ENCODE results near the gene CDK16.

The CDK16 gene

DNA sequence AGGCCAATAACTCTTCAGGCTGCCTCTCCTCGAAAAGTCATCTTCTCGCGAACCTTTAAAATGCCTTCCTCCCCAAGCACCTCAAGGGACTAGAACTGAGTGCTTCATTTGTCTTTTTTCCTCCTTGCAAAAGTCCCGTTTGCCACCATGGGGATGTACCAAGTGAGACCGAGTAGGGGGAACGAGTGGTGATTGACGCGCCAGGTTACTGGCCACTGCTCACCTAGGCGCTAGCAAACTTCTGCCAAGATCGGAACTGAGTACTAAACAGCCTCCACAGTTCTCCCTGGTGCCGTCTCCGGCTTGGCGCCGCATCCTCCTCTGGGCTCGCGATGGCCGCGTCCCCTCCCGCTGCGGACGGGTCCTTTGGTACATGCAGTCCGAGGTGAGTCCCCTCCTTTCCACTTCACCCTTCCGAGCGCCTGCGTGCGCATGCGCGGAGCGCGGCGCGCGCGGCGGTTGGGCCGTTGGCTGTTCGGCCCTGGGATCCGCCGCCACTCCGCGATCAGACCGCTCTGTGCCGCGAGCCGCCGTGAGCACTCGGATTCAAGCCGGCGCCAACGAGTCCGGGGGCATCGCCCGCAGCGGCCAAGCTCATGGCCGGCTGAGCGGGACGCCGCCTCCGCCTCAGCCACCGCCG, at the start of gene CDK16:
Gene CDK16 (plus strand): TSS at position 402 of the 640 bp plus-strand sequence. CDS start 4,877 bp downstream, outside the sequence.
- DNase-seq: peak; percentile 91

- DNase-seq: no peak
Measured at GRCh38 chrX:47169273-47169672, 49.2 kb upstream of the CDK16 start.

GRCh38 chrX:47169726-47170515, 48.6 kb upstream of the CDK16 start:
- DNase-seq: no peak

DNA sequence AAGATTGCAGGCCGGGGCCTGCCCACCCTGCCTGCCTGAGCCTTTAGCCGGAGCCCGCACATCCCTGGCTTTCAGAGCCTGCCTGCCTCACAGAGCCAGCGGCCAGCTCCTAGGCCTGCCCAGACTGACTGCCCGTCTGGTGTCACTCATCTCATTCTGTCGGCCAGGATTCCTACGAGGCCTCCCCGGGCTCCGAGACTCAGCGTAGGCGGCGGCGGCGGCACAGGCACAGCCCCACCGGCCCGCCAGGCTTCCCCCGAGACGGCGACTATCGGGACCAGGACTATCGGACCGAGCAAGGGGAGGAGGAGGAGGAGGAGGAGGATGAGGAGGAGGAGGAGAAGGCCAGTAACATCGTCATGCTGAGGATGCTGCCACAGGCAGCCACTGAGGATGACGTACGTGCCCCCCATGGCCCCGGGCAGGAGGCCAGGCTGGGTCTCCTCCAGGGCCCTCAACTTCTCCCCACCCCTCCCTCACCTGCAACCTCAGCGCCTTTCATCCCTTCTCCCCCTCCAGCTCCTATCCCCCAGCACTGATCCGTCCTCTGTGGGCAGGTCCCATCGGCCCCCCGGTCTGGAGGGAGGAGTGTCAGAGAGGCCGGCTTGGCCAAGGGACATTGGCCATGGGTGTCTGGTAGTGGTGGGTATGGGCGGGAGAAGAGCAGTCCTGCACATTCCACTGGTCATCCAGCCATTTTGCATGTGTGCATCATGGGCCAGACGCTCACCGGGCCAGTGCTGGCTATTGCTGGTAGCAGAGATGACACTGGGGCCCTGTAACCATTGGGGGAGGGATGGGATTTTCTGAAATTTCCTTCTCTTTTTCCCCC, 47.4 kb upstream of the CDK16 start:
- no peak for DNase-seq

DNA sequence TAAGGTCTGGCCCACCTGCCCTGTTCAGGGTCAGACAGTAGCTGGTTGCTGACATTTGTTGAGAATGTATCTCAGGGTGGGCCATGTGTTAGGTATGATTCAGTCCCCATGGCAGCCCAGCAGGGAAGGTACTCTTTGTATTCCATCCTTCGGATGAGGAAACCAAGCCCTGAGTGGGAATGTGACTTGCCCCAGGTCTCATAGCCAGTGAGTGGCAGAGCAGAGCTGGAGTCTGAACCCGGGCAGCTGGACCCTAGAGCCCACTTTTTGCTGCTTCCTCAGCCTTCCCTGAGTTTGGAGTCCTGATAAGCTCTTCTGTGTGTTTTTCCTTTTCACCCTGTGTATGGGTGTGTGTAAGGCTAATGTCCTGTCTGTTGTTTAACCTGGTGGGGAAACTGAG, 46.5 kb upstream of the CDK16 start:
- DNase-seq: no peak

- DNase-seq: no peak
Measured at GRCh38 chrX:47172549-47172948, 45.9 kb upstream of the CDK16 start.

- no peak for DNase-seq
Measured at GRCh38 chrX:47172971-47173792, 45.3 kb upstream of the CDK16 start.

- no peak for DNase-seq
Measured at GRCh38 chrX:47174376-47174775, 44.1 kb upstream of the CDK16 start.

- DNase-seq: no peak
Measured at GRCh38 chrX:47174846-47175587, 43.5 kb upstream of the CDK16 start.

- DNase-seq: no peak
Measured at GRCh38 chrX:47175588-47175980, 42.9 kb upstream of the CDK16 start.

DNA sequence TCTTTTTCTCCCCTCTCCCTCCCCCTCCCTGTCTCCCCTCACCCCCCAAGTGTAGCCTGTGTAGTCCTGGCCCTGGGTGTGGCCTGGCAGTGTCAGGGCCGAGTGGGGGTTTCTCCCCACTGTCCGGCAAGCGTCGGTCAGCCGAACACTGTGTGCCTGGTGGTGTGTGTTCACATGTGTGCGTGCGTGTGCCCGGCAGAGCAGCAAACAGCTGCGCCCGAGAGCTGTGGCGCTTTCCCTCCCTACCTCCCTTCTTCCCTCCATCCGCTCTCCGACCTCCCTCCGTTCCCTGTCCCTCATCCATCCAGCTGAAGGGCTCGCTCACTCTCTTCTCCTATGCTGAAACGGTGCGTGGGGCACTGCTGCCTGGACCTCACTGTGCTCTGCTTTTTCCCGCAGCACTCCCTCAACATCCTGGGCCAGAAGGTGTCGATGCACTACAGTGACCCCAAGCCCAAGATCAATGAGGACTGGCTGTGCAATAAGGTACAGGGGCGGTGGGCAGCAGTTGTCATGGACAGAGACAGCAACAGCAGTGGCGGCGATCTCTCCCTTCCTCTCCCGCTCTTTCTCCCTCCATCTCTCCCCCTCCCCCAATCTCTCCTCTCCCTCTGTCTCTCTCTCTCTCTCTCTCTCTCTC, 42.3 kb upstream of the CDK16 start:
- DNase-seq: no peak

GRCh38 chrX:47177079-47177478, 41.4 kb upstream of the CDK16 start:
- DNase-seq: no peak

- no peak for DNase-seq
Measured at GRCh38 chrX:47178337-47178736, 40.1 kb upstream of the CDK16 start.

DNA sequence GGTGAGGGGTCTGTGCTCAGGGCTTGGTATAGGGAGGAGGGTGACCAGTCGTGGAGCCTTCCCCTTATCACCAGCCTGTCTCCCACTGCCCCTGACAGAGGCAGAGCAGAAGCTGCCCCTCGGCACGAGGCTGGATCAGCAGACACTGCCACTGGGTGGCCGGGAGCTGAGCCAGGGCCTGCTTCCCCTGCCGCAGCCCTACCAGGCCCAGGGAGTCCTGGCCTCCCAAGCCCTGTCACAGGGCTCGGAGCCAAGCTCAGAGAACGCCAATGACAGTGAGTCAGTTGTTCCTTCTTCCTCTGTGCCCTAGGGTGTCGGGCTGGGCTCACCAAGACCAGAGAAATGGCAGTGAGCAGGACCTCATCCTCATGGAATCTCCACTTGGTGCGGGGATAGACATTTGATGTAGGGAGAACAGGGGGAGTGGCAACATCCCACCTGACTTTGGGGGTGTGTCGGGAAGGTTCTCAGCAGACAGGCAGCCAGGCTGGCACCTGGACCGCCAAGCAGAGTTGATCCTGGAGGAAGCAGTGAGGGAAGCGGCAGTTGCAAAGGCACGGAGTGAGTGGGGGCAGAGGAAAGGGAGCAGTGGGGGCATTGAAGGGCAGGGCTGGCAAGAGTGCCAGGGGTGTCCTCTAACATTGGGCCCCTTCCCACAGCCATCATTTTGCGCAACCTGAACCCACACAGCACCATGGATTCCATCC, 39.1 kb upstream of the CDK16 start:
- no peak for DNase-seq

DNA sequence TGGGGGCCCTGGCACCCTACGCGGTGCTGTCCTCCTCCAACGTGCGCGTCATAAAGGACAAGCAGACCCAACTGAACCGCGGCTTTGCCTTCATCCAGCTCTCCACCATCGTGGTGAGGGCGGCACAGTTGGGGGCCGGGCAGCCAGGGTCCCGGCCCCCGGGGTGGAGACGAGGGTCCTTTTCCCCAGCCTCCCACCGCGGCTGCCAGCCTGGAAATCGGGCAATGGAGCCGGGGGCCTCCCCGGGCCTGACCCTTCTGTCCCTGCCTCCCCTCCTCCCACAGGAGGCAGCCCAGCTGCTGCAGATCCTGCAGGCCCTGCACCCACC, 38.6 kb upstream of the CDK16 start:
- no peak for DNase-seq

GRCh38 chrX:47180346-47180745, 38.1 kb upstream of the CDK16 start:
- DNase-seq: no peak

GRCh38 chrX:47181301-47181700, 37.2 kb upstream of the CDK16 start:
- no peak for DNase-seq

- DNase-seq: no peak
Measured at GRCh38 chrX:47182106-47182700, 36.3 kb upstream of the CDK16 start.

GRCh38 chrX:47184486-47184885, 34.0 kb upstream of the CDK16 start:
- no peak for DNase-seq

DNA sequence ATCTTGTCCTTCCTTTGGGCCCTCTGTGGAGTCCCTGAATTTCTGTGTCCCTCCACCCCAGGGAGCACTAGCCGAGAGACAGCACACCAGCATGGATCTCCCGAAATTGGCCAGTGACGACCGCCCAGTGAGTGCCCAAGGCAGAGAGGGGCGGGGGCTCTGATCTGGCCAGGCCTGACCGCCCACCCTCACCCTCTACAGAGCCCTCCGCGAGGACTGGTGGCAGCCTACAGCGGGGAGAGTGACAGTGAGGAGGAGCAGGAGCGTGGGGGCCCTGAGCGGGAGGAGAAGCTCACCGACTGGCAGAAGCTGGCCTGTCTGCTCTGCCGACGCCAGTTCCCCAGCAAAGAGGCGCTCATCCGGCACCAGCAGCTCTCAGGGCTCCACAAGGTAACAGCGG, 33.2 kb upstream of the CDK16 start:
- DNase-seq: no peak
